Measurements from ENCODE around the gene MRPL4. TPM values are rescaled to one million over a fixed set of nuclear protein-coding genes. Genes with fewer than 3 reads are reported as not detected.

MRPL4 gene
- total RNA-seq, 4 donors from 2014 or later = 77.6 to 105 (median 92.6) TPM

GRCh38 chr19:10256551-10256950 is 4.5 kb downstream of the MRPL4 start:
- no peak for TF ChIP-seq CTCF (IDR thresholded peaks at IDR 0.05)
- no peak for TF ChIP-seq POLR2A (IDR thresholded peaks at IDR 0.05)
- H3K27me3 ChIP-seq = no peaks in the 10 kb centered on the region
- H3K4me3 ChIP-seq = no peak overlapping the region
- WGBS, 2 donors = 100% methylated on average over 1 to 2 of the region's 18 CpGs
- no peak overlapping the region for H3K27ac ChIP-seq
- DNase-seq = no peak
- intact Hi-C loops (cut with DNase I) = loop anchor here (10.0 kb wide), 1 partner anchor 142 kb away; the partner anchor contains the start of genes EIF3G and P2RY11
- peaks cover 3 to 42% (median 21%) of the 10 kb centered on the region in 3 donors for H3K4me1 ChIP-seq
- H3K9me3 ChIP-seq = no peaks in the 10 kb centered on the region
- H3K36me3 ChIP-seq = peaks cover 12 to 62% (median 38%) of the 10 kb centered on the region in 3 donors

- Histone ChIP-seq H3K27me3 (no peaks in the 10 kb centered on the region), H3K9me3 (no peaks in the 10 kb centered on the region), H3K4me1 (peaks cover 3 to 42% (median 21%) of the 10 kb centered on the region in 3 donors), H3K36me3 (peaks cover 12 to 62% (median 38%) of the 10 kb centered on the region in 3 donors), H3K27ac (no peak overlapping the region), H3K4me3 (no peak overlapping the region)
- DNase-seq = no peak
- 85 to 86% methylated on average over 8 to 9 of the region's 9 CpGs for WGBS, 2 donors
- TF ChIP-seq CTCF (IDR thresholded peaks at IDR 0.05) (no peak), POLR2A (IDR thresholded peaks at IDR 0.05) (no peak)
- intact Hi-C loops (cut with DNase I) = loop anchor here (10.0 kb wide), 1 partner anchor 142 kb away; the partner anchor contains the start of genes EIF3G and P2RY11
These were observed 5.1 kb downstream of the MRPL4 start for GRCh38 chr19:10256970-10257615.

DNA sequence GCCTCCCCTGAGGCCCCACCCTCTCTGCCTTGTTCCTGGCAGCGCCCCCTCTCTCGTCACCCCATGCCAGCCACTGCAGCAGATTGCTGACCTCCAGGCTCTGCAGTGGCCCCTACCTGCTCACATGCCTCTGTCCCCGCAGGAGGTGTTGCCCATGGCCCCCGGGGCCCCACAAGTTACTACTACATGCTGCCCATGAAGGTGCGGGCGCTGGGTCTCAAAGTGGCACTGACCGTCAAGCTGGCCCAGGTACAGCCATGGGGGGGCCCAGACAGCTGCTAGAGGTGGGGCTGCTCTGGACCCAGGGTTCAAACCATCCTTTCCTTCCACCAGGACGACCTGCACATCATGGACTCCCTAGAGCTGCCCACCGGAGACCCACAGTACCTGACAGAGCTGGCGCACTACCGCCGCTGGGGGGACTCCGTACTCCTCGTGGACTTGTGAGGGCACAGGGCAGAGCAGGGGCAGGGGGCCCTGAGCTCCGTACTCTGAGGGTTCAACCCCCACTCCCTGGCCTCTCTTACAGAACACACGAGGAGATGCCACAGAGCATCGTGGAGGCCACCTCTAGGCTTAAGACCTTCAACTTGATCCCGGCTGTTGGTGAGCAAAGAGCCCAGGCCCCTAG is 6.2 kb downstream of the MRPL4 start:
- Histone ChIP-seq H3K4me3 (no peak overlapping the region), H3K27ac (no peak overlapping the region), H3K4me1 (peaks cover 3 to 33% (median 13%) of the 10 kb centered on the region in 3 donors), H3K9me3 (no peaks in the 10 kb centered on the region), H3K27me3 (no peaks in the 10 kb centered on the region), H3K36me3 (peaks cover 12 to 62% (median 38%) of the 10 kb centered on the region in 3 donors)
- 100% methylated on average over 2 to 4 of the region's 18 CpGs for WGBS, 2 donors
- intact Hi-C loops (cut with DNase I) = loop anchor here (10.0 kb wide), 1 partner anchor 143 kb away; the partner anchor contains the start of genes EIF3G and P2RY11
- no peak for TF ChIP-seq CTCF (IDR thresholded peaks at IDR 0.05)
- TF ChIP-seq POLR2A (IDR thresholded peaks at IDR 0.05) = no peak
- no peak for DNase-seq

DNA sequence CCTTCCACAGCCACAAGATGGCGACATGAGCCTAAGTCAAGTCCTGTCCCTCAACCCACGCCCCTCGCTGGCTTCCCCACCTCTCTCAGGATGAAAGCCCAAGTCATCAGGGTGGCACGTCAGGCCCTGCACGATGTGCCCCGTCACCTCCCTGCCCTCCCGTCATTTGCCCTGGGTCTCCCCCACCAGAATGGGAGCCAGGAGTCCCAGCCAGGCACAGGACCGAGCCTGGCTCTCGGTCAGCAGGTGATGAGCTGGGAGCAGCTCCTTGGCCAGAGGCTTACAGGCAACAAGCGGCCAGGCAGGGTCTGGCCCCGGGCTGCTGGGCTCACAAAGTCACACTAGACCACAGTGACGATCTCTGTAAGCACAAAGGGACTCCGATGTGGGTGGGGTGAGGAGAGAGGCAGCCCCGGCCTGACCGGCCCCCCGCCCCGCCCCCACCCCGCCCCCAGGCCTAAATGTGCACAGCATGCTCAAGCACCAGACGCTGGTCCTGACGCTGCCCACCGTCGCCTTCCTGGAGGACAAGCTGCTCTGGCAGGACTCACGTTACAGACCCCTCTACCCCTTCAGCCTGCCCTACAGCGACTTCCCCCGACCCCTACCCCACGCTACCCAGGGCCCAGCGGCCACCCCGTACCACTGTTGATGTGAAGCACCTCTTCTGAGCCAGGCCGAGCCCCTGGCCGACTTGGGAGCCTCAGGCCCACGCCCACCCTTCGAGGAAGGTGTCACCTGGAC is 7.3 kb downstream of the MRPL4 start:
- no peak for DNase-seq
- TF ChIP-seq POLR2A (IDR thresholded peaks at IDR 0.05) = no peak
- peak; percentile 41 to 73 (median 60) for TF ChIP-seq CTCF (IDR thresholded peaks at IDR 0.05)
- Histone ChIP-seq H3K27me3 (no peaks in the 10 kb centered on the region), H3K4me3 (no peak overlapping the region), H3K36me3 (peaks cover 12 to 52% (median 36%) of the 10 kb centered on the region in 3 donors), H3K27ac (peak overlapping the region in 3 of 4 donors; percentile 9 to 49 (median 26)), H3K9me3 (no peaks in the 10 kb centered on the region), H3K4me1 (peaks cover 3 to 21% (median 13%) of the 10 kb centered on the region in 3 donors)
- WGBS, 2 donors = 12 to 30% methylated on average over 3 to 9 of the region's 32 CpGs
- intact Hi-C loops (cut with DNase I) = loop anchor here (10.0 kb wide), 1 partner anchor 145 kb away; the partner anchor contains the start of genes EIF3G and P2RY11
